Right lobe of liver (tissue), 4 donors: Measurements from ENCODE around the gene KRTDAP.

Source experiments
- POLR2A ChIP-seq: fragments of 450-650 bp; IDR thresholded peaks from one replicate; pipeline ENCODE4 v1.6.1; 2017; ENCODE audit warnings: antibody characterized with exemption, mild to moderate bottlenecking
- TF ChIP-seq, protein P1 (sequence below), 4 donors: fragments of 200-600 bp in 3 of 4; fragments of 450-650 bp in 1 of 4; IDR thresholded peaks; one replicate each; pipeline versions ENCODE4 v1.5.1 to v1.8.0; 2016 to 2022; ENCODE audit warnings: antibody characterized with exemption in 4 of 4, mild to moderate bottlenecking in 2 of 4
- donor health status: DM: no; HTN: no; CAD: no.
- donor health status: DM: no; HTN: no; CAD: no.
- donor health status: DM: no; HTN: yes; CAD: no.

DNA sequence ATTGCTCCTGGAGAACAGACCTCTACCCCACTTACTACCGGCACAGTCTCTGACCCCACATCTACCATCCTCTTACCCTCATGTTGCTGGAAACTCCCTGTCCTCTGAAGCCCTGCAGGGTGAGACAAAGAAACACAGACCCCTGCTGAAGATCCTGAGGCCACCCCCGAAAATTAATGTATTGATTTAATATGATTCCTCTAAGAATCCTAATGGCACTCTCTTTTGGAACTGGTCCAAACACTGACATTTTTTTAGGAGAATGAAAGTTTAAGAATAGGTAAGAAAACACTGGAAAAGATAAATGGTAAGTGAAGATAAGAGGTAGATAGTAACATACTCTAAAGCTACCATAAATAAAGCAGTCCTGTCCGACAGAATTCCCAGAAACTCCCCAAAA, 17.9 kb upstream of the KRTDAP start:
- TF ChIP-seq, protein P1, sequence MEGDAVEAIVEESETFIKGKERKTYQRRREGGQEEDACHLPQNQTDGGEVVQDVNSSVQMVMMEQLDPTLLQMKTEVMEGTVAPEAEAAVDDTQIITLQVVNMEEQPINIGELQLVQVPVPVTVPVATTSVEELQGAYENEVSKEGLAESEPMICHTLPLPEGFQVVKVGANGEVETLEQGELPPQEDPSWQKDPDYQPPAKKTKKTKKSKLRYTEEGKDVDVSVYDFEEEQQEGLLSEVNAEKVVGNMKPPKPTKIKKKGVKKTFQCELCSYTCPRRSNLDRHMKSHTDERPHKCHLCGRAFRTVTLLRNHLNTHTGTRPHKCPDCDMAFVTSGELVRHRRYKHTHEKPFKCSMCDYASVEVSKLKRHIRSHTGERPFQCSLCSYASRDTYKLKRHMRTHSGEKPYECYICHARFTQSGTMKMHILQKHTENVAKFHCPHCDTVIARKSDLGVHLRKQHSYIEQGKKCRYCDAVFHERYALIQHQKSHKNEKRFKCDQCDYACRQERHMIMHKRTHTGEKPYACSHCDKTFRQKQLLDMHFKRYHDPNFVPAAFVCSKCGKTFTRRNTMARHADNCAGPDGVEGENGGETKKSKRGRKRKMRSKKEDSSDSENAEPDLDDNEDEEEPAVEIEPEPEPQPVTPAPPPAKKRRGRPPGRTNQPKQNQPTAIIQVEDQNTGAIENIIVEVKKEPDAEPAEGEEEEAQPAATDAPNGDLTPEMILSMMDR (IDR thresholded peaks at IDR 0.05), result no peak
- TF ChIP-seq POLR2A, result no peak
